Suppressor macrophage treated with lipopolysaccharide for 4 hours (primary cell): Measurements from ENCODE around the gene NAPSA.
"Not testable (repeated sequence)": the region's sequence is repeated elsewhere in the genome, so short reads cannot be mapped to it uniquely, and the experiment has no call there.

Experiments used
- DNase-seq: peaks from one replicate; pipeline ENCODE4 v3.0.0-alpha.2; 2020

Gene NAPSA

GRCh38 chr19:50365434-50366306 lies at the start of gene NAPSA:
NAPSA (minus strand) TSS chr19:50365639; CDS start chr19:50365621, 18 bp downstream.
- DNase-seq, result no peak

GRCh38 chr19:50413531-50413930 lies 48.1 kb upstream of the NAPSA start:
- no peak for DNase-seq

- no peak for DNase-seq
Measured at GRCh38 chr19:50413096-50413495, 47.7 kb upstream of the NAPSA start.

- no peak for DNase-seq
Measured at GRCh38 chr19:50412419-50412818, 47.0 kb upstream of the NAPSA start.

- DNase-seq, result no peak
Measured at GRCh38 chr19:50410109-50410508, 44.7 kb upstream of the NAPSA start.

- DNase-seq, result no peak
Measured at GRCh38 chr19:50409347-50409746, 43.9 kb upstream of the NAPSA start.

- DNase-seq, result no peak
Measured at GRCh38 chr19:50406829-50407228, 41.4 kb upstream of the NAPSA start.

GRCh38 chr19:50406156-50406820 lies 40.8 kb upstream of the NAPSA start:
- DNase-seq, result no peak

GRCh38 chr19:50402544-50403301 lies 37.3 kb upstream of the NAPSA start:
- DNase-seq, result no peak

- no peak for DNase-seq
Measured at GRCh38 chr19:50401605-50402450, 36.4 kb upstream of the NAPSA start.

- DNase-seq, result no peak
Measured at GRCh38 chr19:50399368-50399745, 33.9 kb upstream of the NAPSA start.

GRCh38 chr19:50398675-50399367 lies 33.4 kb upstream of the NAPSA start:
- no peak for DNase-seq

GRCh38 chr19:50394017-50394416 lies 28.6 kb upstream of the NAPSA start:
- DNase-seq, result no peak

GRCh38 chr19:50393589-50393988 lies 28.1 kb upstream of the NAPSA start:
- DNase-seq, result no peak

GRCh38 chr19:50392759-50393158 lies 27.3 kb upstream of the NAPSA start:
- DNase-seq, result no peak

- DNase-seq, result not testable (repeated sequence)
Measured at GRCh38 chr19:50390952-50391351, 25.5 kb upstream of the NAPSA start.

GRCh38 chr19:50390295-50390694 lies 24.9 kb upstream of the NAPSA start:
- not testable (repeated sequence) for DNase-seq

- DNase-seq, result no peak
Measured at GRCh38 chr19:50387868-50388245, 22.4 kb upstream of the NAPSA start.

GRCh38 chr19:50387176-50387867 lies 21.9 kb upstream of the NAPSA start:
- peak; percentile 80 for DNase-seq

- peak; percentile 29 for DNase-seq
Measured at GRCh38 chr19:50384685-50385535, 19.5 kb upstream of the NAPSA start.
